Measurements from ENCODE around the gene RPS17.
"Not testable (repeated sequence)": the region's sequence is repeated elsewhere in the genome, so short reads cannot be mapped to it uniquely, and the experiment has no call there.

The RPS17 gene

GRCh38 chr15:82505842-82506241 lies 34.4 kb downstream of the RPS17 start:
- not testable (repeated sequence) for DNase-seq

GRCh38 chr15:82504074-82504473 lies 36.2 kb downstream of the RPS17 start:
- DNase-seq, result not testable (repeated sequence)

- DNase-seq, result not testable (repeated sequence)
These were observed 37.4 kb downstream of the RPS17 start for GRCh38 chr15:82502700-82503339.

GRCh38 chr15:82500772-82501171 lies 39.5 kb downstream of the RPS17 start:
- not testable (repeated sequence) for DNase-seq

GRCh38 chr15:82497978-82498377 lies 42.3 kb downstream of the RPS17 start:
- DNase-seq, result not testable (repeated sequence)

- DNase-seq, result not testable (repeated sequence)
These were observed 52.0 kb downstream of the RPS17 start for GRCh38 chr15:82488250-82488649.

- not testable (repeated sequence) for DNase-seq
These were observed 53.2 kb downstream of the RPS17 start for GRCh38 chr15:82487045-82487444.

All from COR-L47 (cell line).